GM23338 (cell line): ENCODE data around the gene UBE2E2. TPM values are rescaled to one million over a fixed set of nuclear protein-coding genes. Genes with fewer than 3 reads are reported as not detected.

Source experiments
- CREB1 ChIP-seq: fragments of 250-450 bp; sonication (Bioruptor Pico); IDR thresholded peaks from 2 replicates; pipeline ENCODE4 v1.5.0; 2020; ENCODE audit warnings: low read depth, mild to moderate bottlenecking, moderate library complexity
- EZH2 ChIP-seq: fragments of 200-600 bp; sonication (generic); IDR thresholded peaks from one replicate; pipeline ENCODE4 v1.8.0; 2017; ENCODE audit warnings: antibody characterized with exemption, mild to moderate bottlenecking, low read depth; ENCODE audit not compliant: unreplicated experiment
- EZH2phosphoT487 ChIP-seq: fragments of 200-600 bp; sonication (generic); IDR thresholded peaks from one replicate; pipeline ENCODE4 v1.8.1; 2018; ENCODE audit warnings: antibody characterized with exemption; ENCODE audit not compliant: unreplicated experiment
- JUNB ChIP-seq: IDR thresholded peaks from one replicate; pipeline ENCODE4 v1.6.1; 2016; ENCODE audit warnings: antibody characterized with exemption; ENCODE audit not compliant: unreplicated experiment
- NANOG ChIP-seq: IDR thresholded peaks from 2 replicates; pipeline ENCODE4 v1.6.1; 2016; ENCODE audit warnings: antibody characterized with exemption, borderline replicate concordance
- POLR2AphosphoS5 ChIP-seq: IDR thresholded peaks from 2 replicates; pipeline ENCODE4 v1.6.1; 2016; ENCODE audit warnings: antibody characterized with exemption, low read depth
- STAT1 ChIP-seq: IDR thresholded peaks from one replicate; pipeline ENCODE4 v1.6.1; 2016; ENCODE audit warnings: antibody characterized with exemption; ENCODE audit not compliant: unreplicated experiment
- ZNF114 ChIP-seq: fragments of 250-450 bp; sonication (Bioruptor Pico); IDR thresholded peaks from 2 replicates; pipeline ENCODE4 v1.5.0; 2020; ENCODE audit warnings: mild to moderate bottlenecking, moderate library complexity
- ZNF331 ChIP-seq: fragments of 250-450 bp; sonication (Bioruptor Pico); IDR thresholded peaks from 2 replicates; pipeline ENCODE4 v1.5.0; 2020; ENCODE audit warnings: low read depth, mild to moderate bottlenecking, moderate library complexity
- ZNF462 ChIP-seq: fragments of 250-450 bp; sonication (Bioruptor Pico); IDR thresholded peaks from 2 replicates; pipeline ENCODE4 v1.5.0; 2020; ENCODE audit warnings: mild to moderate bottlenecking, moderate library complexity
- polyA plus RNA-seq: library from polyadenylated mRNA; unstranded; fragments of >200 nt; fragmentation: Nextera tagmentation; extraction: Ambion mirVana; gene quantifications from 2 replicates; pipeline ENCODE4 v1.2.1, GENCODE V29; 2016
- total RNA-seq: library from RNA; depleted of rRNA; stranded (reverse); fragments of >200 nt; shearing (Covaris generic); gene quantifications from 2 replicates; pipeline ENCODE4 v1.2.3, GENCODE V29; 2014
- TF ChIP-seq, protein P1 (sequence below), 2 experiments: fragments of 200-600 bp in 1 of 2; sonication (generic) in 1 of 2; conservative IDR thresholded peaks; 2 replicates each; pipeline versions ENCODE4 v1.5.1 to v1.6.1; 2016 to 2017; ENCODE audit warnings: antibody characterized with exemption in 2 of 2, low read depth in 2 of 2, mild to moderate bottlenecking in 2 of 2, moderate library complexity in 1 of 2
- TF ChIP-seq, protein P2 (sequence below): IDR thresholded peaks from 2 replicates; pipeline ENCODE4 v1.6.1; 2016; ENCODE audit warnings: antibody characterized with exemption

Gene UBE2E2
- total and polyA plus RNA-seq, 2 experiments from 2014 or later, result 86.9 to 169 TPM

DNA sequence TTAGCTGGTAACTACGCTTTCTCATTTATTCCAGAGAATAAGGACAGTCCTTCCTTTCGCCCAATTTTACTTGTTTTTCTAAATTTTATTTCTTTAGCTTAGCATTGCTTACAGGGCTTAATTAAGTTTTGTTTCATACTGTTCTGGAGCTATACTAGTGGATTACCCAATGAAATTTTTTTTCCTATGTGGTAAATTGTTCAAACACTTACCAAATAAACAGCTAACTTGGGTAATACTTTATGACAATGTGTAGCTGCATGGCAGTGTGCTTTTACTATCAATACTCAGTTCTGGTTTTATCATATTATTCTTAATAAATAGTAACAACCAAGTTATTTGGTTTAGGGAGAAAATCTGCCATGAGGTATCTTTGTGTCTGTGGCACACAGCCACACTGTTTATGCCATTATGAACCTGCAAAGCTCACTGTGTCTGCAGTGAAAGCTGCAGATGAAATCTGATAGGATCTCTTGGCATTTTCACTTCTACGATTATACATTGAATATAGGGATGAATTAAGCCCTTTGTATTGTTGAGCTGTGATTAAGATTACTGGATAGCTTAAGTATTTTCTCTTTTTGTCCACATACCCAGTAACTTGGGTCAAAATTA, 37.2 kb downstream of the UBE2E2 start (continued):
- TF ChIP-seq ZNF462, result no peak
- no peak for TF ChIP-seq NANOG
- TF ChIP-seq, protein P1, sequence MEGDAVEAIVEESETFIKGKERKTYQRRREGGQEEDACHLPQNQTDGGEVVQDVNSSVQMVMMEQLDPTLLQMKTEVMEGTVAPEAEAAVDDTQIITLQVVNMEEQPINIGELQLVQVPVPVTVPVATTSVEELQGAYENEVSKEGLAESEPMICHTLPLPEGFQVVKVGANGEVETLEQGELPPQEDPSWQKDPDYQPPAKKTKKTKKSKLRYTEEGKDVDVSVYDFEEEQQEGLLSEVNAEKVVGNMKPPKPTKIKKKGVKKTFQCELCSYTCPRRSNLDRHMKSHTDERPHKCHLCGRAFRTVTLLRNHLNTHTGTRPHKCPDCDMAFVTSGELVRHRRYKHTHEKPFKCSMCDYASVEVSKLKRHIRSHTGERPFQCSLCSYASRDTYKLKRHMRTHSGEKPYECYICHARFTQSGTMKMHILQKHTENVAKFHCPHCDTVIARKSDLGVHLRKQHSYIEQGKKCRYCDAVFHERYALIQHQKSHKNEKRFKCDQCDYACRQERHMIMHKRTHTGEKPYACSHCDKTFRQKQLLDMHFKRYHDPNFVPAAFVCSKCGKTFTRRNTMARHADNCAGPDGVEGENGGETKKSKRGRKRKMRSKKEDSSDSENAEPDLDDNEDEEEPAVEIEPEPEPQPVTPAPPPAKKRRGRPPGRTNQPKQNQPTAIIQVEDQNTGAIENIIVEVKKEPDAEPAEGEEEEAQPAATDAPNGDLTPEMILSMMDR (conservative IDR thresholded peaks at IDR 0.05; ENCODE audit: low read depth in 2 of 2), result no peak
- TF ChIP-seq POLR2AphosphoS5, result no peak
- TF ChIP-seq STAT1, result no peak
- no peak for TF ChIP-seq EZH2phosphoT487
- TF ChIP-seq CREB1 (CRISPR knock-in tag), result no peak
- no peak for TF ChIP-seq JUNB
- TF ChIP-seq, protein P2, sequence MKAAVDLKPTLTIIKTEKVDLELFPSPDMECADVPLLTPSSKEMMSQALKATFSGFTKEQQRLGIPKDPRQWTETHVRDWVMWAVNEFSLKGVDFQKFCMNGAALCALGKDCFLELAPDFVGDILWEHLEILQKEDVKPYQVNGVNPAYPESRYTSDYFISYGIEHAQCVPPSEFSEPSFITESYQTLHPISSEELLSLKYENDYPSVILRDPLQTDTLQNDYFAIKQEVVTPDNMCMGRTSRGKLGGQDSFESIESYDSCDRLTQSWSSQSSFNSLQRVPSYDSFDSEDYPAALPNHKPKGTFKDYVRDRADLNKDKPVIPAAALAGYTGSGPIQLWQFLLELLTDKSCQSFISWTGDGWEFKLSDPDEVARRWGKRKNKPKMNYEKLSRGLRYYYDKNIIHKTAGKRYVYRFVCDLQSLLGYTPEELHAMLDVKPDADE, result no peak
- no peak for TF ChIP-seq ZNF331 (CRISPR knock-in tag)
- no peak for TF ChIP-seq ZNF114 (CRISPR knock-in tag)
- TF ChIP-seq EZH2, result no peak
